ENCODE measurements around the gene SLC7A6.

The SLC7A6 gene

GRCh38 chr16:68348639-68349445, 84.5 kb downstream of the SLC7A6 start:
- DNase-seq, result no peak

- DNase-seq, result no peak
Observed at GRCh38 chr16:68349838-68350410, 85.6 kb downstream of the SLC7A6 start.

- DNase-seq, result no peak
Observed at GRCh38 chr16:68350813-68351350, 86.6 kb downstream of the SLC7A6 start.
